Measurements from ENCODE around the gene ACER2.

DNA sequence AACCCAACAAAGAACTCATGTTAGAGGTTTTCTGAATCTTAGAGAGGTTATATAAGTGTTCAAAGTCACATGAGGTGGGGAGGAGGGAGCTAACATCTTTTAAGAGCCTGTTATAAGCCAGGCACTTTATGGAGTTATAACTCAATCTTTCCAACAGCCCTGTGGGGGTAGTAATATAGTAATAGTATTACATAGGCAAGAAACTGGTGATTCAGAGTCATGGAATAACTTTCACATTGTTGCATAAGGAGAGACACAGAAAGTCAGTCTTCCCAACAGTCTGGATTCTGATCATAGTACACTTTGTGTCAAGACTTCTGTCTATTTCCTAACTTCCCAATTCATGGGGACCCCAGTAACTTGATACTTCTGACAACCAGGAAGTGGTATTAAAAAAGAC is 89.2 kb downstream of the ACER2 start:
- TF ChIP-seq, protein P1, sequence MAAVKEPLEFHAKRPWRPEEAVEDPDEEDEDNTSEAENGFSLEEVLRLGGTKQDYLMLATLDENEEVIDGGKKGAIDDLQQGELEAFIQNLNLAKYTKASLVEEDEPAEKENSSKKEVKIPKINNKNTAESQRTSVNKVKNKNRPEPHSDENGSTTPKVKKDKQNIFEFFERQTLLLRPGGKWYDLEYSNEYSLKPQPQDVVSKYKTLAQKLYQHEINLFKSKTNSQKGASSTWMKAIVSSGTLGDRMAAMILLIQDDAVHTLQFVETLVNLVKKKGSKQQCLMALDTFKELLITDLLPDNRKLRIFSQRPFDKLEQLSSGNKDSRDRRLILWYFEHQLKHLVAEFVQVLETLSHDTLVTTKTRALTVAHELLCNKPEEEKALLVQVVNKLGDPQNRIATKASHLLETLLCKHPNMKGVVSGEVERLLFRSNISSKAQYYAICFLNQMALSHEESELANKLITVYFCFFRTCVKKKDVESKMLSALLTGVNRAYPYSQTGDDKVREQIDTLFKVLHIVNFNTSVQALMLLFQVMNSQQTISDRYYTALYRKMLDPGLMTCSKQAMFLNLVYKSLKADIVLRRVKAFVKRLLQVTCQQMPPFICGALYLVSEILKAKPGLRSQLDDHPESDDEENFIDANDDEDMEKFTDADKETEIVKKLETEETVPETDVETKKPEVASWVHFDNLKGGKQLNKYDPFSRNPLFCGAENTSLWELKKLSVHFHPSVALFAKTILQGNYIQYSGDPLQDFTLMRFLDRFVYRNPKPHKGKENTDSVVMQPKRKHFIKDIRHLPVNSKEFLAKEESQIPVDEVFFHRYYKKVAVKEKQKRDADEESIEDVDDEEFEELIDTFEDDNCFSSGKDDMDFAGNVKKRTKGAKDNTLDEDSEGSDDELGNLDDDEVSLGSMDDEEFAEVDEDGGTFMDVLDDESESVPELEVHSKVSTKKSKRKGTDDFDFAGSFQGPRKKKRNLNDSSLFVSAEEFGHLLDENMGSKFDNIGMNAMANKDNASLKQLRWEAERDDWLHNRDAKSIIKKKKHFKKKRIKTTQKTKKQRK (IDR thresholded peaks at IDR 0.05; ENCODE audit: low read depth, low read length), result no peak
- no peak for TF ChIP-seq POLR2AphosphoS5 (IDR thresholded peaks at IDR 0.05; ENCODE audit: low read length)
- no peak for TF ChIP-seq EZH2 (IDR thresholded peaks at IDR 0.05; ENCODE audit: borderline replicate concordance, control insufficient read depth, low read depth, low read length)
- TF ChIP-seq YY1 (IDR thresholded peaks at IDR 0.05; ENCODE audit: low read depth, low read length), result no peak
- TF ChIP-seq, protein P2, sequence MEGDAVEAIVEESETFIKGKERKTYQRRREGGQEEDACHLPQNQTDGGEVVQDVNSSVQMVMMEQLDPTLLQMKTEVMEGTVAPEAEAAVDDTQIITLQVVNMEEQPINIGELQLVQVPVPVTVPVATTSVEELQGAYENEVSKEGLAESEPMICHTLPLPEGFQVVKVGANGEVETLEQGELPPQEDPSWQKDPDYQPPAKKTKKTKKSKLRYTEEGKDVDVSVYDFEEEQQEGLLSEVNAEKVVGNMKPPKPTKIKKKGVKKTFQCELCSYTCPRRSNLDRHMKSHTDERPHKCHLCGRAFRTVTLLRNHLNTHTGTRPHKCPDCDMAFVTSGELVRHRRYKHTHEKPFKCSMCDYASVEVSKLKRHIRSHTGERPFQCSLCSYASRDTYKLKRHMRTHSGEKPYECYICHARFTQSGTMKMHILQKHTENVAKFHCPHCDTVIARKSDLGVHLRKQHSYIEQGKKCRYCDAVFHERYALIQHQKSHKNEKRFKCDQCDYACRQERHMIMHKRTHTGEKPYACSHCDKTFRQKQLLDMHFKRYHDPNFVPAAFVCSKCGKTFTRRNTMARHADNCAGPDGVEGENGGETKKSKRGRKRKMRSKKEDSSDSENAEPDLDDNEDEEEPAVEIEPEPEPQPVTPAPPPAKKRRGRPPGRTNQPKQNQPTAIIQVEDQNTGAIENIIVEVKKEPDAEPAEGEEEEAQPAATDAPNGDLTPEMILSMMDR (IDR thresholded peaks at IDR 0.05 in 2 of 3, conservative IDR thresholded peaks at IDR 0.05 in 1 of 3; ENCODE audit: control insufficient read depth in 2 of 3, extremely low read depth in 1 of 3, insufficient read depth in 1 of 3, low read depth in 3 of 3, low read length in 3 of 3), result no peak
- no peak for TF ChIP-seq EP300 (IDR thresholded peaks at IDR 0.05; ENCODE audit: borderline replicate concordance in 1 of 2, control insufficient read depth in 1 of 2, low read depth in 2 of 2, low read length in 2 of 2)
- no peak for TF ChIP-seq RAD51 (IDR thresholded peaks at IDR 0.05)
- no peak for TF ChIP-seq POLR2A (IDR thresholded peaks at IDR 0.05; ENCODE audit: low read depth, low read length)
- no peak for TF ChIP-seq RAD21 (IDR thresholded peaks at IDR 0.05; ENCODE audit: insufficient read depth, low read depth, low read length)
- no peak for TF ChIP-seq POU2F2 (IDR thresholded peaks at IDR 0.05; ENCODE audit: borderline replicate concordance, low read depth, low read length)

Measured in GM12878 (cell line).